GM06990 (cell line): ENCODE measurements around the gene HIVEP3.

Source experiments
- DNase-seq: peaks from one replicate; pipeline ENCODE4 v3.0.0-alpha.2; 2011; ENCODE audit not compliant: insufficient read length; ENCODE audit errors: extremely low read depth
- H3K27me3 ChIP-seq: replicated peaks from 2 replicates; pipeline ENCODE4 v1.6.0; 2011; ENCODE audit warnings: low read length; ENCODE audit not compliant: control insufficient read depth, insufficient read depth
- H3K36me3 ChIP-seq: 2 replicates; pipeline ENCODE4 v1.5.1; 2011; ENCODE audit warnings: low read length; ENCODE audit not compliant: control insufficient read depth, insufficient read depth
- H3K4me3 ChIP-seq: replicated peaks from 2 replicates; pipeline ENCODE4 v1.5.1; 2011; ENCODE audit warnings: low read depth, mild to moderate bottlenecking, control low read depth, low read length
- TF ChIP-seq, protein P1 (sequence below): IDR thresholded peaks from 2 replicates; pipeline ENCODE4 v1.5.1; 2011; ENCODE audit warnings: low read length, control low read depth, mild to moderate bottlenecking, inconsistent platforms; ENCODE audit not compliant: insufficient read depth, poor library complexity, severe bottlenecking

Gene HIVEP3

DNA sequence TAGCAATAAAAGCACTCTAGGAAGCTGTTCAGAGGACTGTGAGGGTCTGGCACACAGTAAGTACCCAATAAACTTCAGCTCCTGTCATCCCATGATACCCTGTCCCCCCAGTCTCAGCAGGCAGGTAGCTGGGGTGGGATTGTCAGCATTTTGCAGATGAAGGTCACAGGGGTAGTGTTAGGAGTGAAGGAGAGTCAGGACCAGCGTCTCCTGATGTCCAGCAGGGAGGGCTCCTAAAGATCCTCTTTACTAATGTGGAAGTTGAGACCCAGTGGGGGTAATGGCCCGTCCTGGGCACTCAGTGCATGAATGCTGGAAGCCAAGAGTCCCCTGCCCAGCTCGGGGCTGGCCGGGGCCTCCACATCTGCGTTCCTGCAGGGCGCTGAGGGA is 402.9 kb downstream of the HIVEP3 start:
- H3K27me3 ChIP-seq: no peaks in the 10 kb centered on the region
- DNase-seq: no peak
- no peaks in the 10 kb centered on the region; the same call in none of the 2 replicates for H3K36me3 ChIP-seq
- TF ChIP-seq, protein P1, sequence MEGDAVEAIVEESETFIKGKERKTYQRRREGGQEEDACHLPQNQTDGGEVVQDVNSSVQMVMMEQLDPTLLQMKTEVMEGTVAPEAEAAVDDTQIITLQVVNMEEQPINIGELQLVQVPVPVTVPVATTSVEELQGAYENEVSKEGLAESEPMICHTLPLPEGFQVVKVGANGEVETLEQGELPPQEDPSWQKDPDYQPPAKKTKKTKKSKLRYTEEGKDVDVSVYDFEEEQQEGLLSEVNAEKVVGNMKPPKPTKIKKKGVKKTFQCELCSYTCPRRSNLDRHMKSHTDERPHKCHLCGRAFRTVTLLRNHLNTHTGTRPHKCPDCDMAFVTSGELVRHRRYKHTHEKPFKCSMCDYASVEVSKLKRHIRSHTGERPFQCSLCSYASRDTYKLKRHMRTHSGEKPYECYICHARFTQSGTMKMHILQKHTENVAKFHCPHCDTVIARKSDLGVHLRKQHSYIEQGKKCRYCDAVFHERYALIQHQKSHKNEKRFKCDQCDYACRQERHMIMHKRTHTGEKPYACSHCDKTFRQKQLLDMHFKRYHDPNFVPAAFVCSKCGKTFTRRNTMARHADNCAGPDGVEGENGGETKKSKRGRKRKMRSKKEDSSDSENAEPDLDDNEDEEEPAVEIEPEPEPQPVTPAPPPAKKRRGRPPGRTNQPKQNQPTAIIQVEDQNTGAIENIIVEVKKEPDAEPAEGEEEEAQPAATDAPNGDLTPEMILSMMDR: no peak
- H3K4me3 ChIP-seq: no peak overlapping the region

DNA sequence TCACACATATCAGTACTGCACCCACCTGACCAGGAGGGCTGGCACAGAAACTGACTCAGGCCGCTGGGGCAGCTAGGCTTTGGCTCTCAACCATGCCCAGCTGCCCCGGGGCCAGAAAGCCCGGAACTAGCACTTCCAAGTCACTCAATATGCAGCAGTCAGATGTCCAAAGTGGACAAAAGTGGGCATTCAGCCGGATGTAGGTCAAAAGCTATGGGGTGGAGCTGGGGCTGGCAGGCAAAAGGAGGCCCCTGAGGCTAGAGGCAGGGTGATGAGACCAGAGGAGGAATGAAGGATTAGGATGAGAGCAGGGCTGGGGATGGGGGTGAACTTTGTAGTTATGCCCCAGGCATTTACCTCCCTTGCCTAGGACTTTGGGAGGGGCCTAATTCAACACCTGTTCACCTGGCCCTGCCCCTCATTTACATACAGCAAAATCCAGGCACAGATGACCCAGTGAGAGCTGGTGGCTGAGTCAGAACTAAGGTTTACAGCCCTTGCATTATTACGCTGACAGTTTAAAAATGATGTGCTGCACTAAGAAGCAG is 403.5 kb downstream of the HIVEP3 start:
- Histone ChIP-seq H3K27me3 (no peaks in the 10 kb centered on the region), H3K4me3 (no peak overlapping the region), H3K36me3 (no peaks in the 10 kb centered on the region; the same call in none of the 2 replicates)
- DNase-seq: no peak
- TF ChIP-seq, protein P1: no peak

DNA sequence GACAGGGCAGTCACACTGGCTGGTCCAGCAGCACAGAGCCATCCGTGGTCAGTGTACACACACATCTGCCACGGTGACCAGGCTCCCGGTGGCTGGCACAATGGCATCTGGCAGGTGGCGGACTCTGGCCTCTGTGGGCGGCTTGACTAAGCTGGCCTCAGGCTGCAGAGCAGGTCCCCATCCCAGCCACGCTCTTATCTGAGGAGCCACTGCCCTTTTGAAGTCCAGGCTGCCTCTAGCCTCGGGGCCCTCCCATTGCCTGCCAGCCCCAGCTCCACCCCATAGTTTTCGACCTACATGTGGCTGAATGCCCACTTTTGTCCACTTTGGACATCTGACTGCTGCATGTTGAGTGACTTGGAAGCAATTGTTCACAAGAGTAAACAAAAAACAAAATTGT is 404.3 kb downstream of the HIVEP3 start:
- no peak overlapping the region for H3K4me3 ChIP-seq
- TF ChIP-seq, protein P1: no peak
- H3K27me3 ChIP-seq: no peaks in the 10 kb centered on the region
- no peaks in the 10 kb centered on the region; the same call in none of the 2 replicates for H3K36me3 ChIP-seq
- no peak for DNase-seq

DNA sequence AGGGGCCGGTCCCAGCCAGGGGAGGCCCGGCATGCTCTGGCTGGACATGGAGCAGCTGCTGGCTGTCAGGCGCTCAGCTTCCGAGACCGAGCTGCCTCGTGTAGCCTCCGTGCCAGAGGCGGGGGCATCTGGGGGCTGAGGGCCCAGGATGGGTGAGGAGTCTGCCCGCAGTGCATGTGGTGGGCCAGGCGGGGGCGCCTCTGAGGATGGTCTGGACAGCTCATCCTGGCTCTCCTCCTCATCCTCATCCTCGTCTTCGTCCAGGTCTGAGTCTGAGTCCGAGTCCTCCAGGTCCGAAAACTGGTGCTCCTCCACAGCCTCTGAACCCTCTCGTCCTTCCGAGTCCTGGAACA is 405.4 kb downstream of the HIVEP3 start:
- TF ChIP-seq, protein P1: peak; percentile 68
- no peak overlapping the region for H3K4me3 ChIP-seq
- DNase-seq: no peak
- H3K27me3 ChIP-seq: no peaks in the 10 kb centered on the region
- H3K36me3 ChIP-seq: no peaks in the 10 kb centered on the region; the same call in none of the 2 replicates

DNA sequence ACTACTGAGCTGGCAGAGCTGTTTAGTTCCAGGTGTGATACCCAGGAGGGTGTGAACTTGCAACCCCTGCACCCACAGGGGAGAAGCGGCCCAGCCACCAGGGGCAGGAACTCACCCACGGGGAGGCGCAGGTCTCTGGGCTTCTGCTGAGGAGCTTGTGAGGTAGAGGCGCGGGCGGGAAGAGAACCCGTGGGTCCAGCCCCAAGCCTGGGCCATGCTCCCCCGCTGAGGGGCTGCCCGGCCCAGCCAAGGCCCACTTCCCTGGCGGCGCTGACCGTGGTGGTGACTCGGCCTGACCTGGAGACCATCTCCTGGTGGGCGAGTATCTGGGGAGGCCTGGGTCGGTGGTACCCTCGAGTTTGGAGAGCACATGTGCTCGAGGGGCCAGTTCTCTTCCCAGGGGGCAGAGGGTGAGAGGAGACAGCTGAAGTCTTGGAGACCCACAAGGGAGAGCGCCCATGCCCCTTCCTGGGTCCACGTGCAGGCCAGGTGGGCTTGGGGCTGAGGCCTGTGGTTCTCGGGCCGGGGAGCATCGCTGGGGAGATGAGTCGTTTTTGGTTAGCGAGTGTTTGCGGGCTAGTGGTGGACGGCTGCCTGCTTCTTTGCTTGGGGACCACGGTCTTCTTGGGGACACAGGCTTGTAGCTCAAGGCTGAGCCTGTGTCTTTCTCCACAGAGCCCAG is 405.9 kb downstream of the HIVEP3 start:
- TF ChIP-seq, protein P1: no peak
- no peak for DNase-seq
- H3K27me3 ChIP-seq: no peaks in the 10 kb centered on the region

More for the DNA sequence above, 405.9 kb downstream of the HIVEP3 start:
- Histone ChIP-seq H3K4me3 (no peak overlapping the region), H3K36me3 (no peaks in the 10 kb centered on the region; the same call in none of the 2 replicates)
